MG63 (cell line): ENCODE data around the gene PPY. TPM values are rescaled to one million over a fixed set of nuclear protein-coding genes. Genes with fewer than 3 reads are reported as not detected.
A peak's percentile ranks its signal among the peaks of the same experiment; 100 is the strongest.

Experiments
- DNase-seq: peaks from one replicate; pipeline ENCODE4 v3.0.0-alpha.2; 2020
- H3K27me3 ChIP-seq: fragments of 250-450 bp; sonication (Bioruptor Pico); 2 replicates; pipeline ENCODE4 v1.5.1; 2020; ENCODE audit warnings: mild to moderate bottlenecking, moderate library complexity
- H3K36me3 ChIP-seq: fragments of 250-450 bp; sonication (Bioruptor Pico); 2 replicates; pipeline ENCODE4 v1.5.1; 2020; ENCODE audit warnings: mild to moderate bottlenecking, moderate library complexity
- H3K4me3 ChIP-seq: fragments of 250-450 bp; sonication (Bioruptor Pico); 2 replicates; pipeline ENCODE4 v1.5.1; 2020; ENCODE audit warnings: mild to moderate bottlenecking, moderate library complexity
- H3K9me3 ChIP-seq: fragments of 250-450 bp; sonication (Bioruptor Pico); 2 replicates; pipeline ENCODE4 v1.5.1; 2020; ENCODE audit warnings: mild to moderate bottlenecking, moderate library complexity
- total RNA-seq: library from RNA; depleted of rRNA; stranded (reverse); fragments of >200 nt; shearing (Covaris generic); gene quantifications from 2 replicates; pipeline ENCODE4 v1.2.3, GENCODE V29; 2014; ENCODE audit warnings: low replicate concordance; rRNA removed

Gene PPY
- not detected in 2 replicates for total RNA-seq

- DNase-seq = no peak
- H3K4me3 ChIP-seq = no peak within 1 kb of the TSS
- no peaks in the 10 kb centered on the region for H3K9me3 ChIP-seq
- no peaks in the 10 kb centered on the region for H3K36me3 ChIP-seq
- H3K27me3 ChIP-seq = 0 out of 2 replicates have a peak, but pooled peaks cover 3% of the 10 kb centered on the region
Observed at GRCh38 chr17:43942051-43942685, at the start of gene PPY. Gene PPY, minus strand, starts transcription at chr17:43942476. Its CDS starts 822 bp downstream, at chr17:43941654.

- no peaks in the 10 kb centered on the region for H3K9me3 ChIP-seq
- H3K27me3 ChIP-seq = peaks cover 7% of the 10 kb centered on the region
- no peak overlapping the region for H3K4me3 ChIP-seq
- H3K36me3 ChIP-seq = no peaks in the 10 kb centered on the region
- no peak for DNase-seq
Observed at GRCh38 chr17:43988301-43988700, 46.0 kb upstream of the PPY start.

- Histone ChIP-seq H3K36me3 (no peaks in the 10 kb centered on the region), H3K27me3 (peaks cover 11% of the 10 kb centered on the region), H3K4me3 (no peak overlapping the region), H3K9me3 (no peaks in the 10 kb centered on the region)
- no peak for DNase-seq
Observed at GRCh38 chr17:43987131-43988021, 45.1 kb upstream of the PPY start.

- Histone ChIP-seq H3K9me3 (no peaks in the 10 kb centered on the region), H3K4me3 (no peak overlapping the region), H3K27me3 (peaks cover 17% of the 10 kb centered on the region), H3K36me3 (no peaks in the 10 kb centered on the region)
- DNase-seq = no peak
Observed at GRCh38 chr17:43986225-43986981, 44.1 kb upstream of the PPY start.

GRCh38 chr17:43984521-43984920, 42.2 kb upstream of the PPY start:
- no peaks in the 10 kb centered on the region for H3K36me3 ChIP-seq
- no peak overlapping the region for H3K4me3 ChIP-seq
- H3K9me3 ChIP-seq = no peaks in the 10 kb centered on the region
- DNase-seq = no peak
- H3K27me3 ChIP-seq = peaks cover 17% of the 10 kb centered on the region

- H3K27me3 ChIP-seq = peaks cover 17% of the 10 kb centered on the region
- no peaks in the 10 kb centered on the region for H3K9me3 ChIP-seq
- H3K36me3 ChIP-seq = no peaks in the 10 kb centered on the region
- no peak for DNase-seq
- peak overlapping the region; percentile 26 for H3K4me3 ChIP-seq
Observed at GRCh38 chr17:43983515-43984411, 41.5 kb upstream of the PPY start.

- Histone ChIP-seq H3K27me3 (peaks cover 17% of the 10 kb centered on the region), H3K9me3 (no peaks in the 10 kb centered on the region), H3K4me3 (no peak overlapping the region), H3K36me3 (no peaks in the 10 kb centered on the region)
- no peak for DNase-seq
Observed at GRCh38 chr17:43983196-43983514, 40.9 kb upstream of the PPY start.

GRCh38 chr17:43982171-43982570, 39.9 kb upstream of the PPY start:
- peaks cover 17% of the 10 kb centered on the region for H3K27me3 ChIP-seq
- no peaks in the 10 kb centered on the region for H3K36me3 ChIP-seq
- H3K9me3 ChIP-seq = no peaks in the 10 kb centered on the region
- DNase-seq = no peak
- no peak overlapping the region for H3K4me3 ChIP-seq

GRCh38 chr17:43979671-43980070, 37.4 kb upstream of the PPY start:
- DNase-seq = no peak
- Histone ChIP-seq H3K36me3 (no peaks in the 10 kb centered on the region), H3K9me3 (no peaks in the 10 kb centered on the region), H3K4me3 (no peak overlapping the region), H3K27me3 (peaks cover 23% of the 10 kb centered on the region)

- Histone ChIP-seq H3K36me3 (no peaks in the 10 kb centered on the region), H3K9me3 (no peaks in the 10 kb centered on the region), H3K27me3 (peaks cover 23% of the 10 kb centered on the region), H3K4me3 (no peak overlapping the region)
- peak; percentile 41 for DNase-seq
Observed at GRCh38 chr17:43979011-43979410, 36.7 kb upstream of the PPY start.

- no peak for DNase-seq
Observed at GRCh38 chr17:43978078-43978477, 35.8 kb upstream of the PPY start.

GRCh38 chr17:43976963-43977837, 34.9 kb upstream of the PPY start:
- no peak overlapping the region for H3K4me3 ChIP-seq
- no peaks in the 10 kb centered on the region for H3K36me3 ChIP-seq
- H3K9me3 ChIP-seq = no peaks in the 10 kb centered on the region
- DNase-seq = no peak
- H3K27me3 ChIP-seq = peaks cover 16% of the 10 kb centered on the region

More at GRCh38 chr17:43978078-43978477, 35.8 kb upstream of the PPY start:
- Histone ChIP-seq H3K27me3 (peaks cover 18% of the 10 kb centered on the region), H3K4me3 (no peak overlapping the region), H3K36me3 (no peaks in the 10 kb centered on the region), H3K9me3 (no peaks in the 10 kb centered on the region)

- no peak for DNase-seq
- peaks cover 12% of the 10 kb centered on the region for H3K27me3 ChIP-seq
- H3K9me3 ChIP-seq = no peaks in the 10 kb centered on the region
- H3K36me3 ChIP-seq = no peaks in the 10 kb centered on the region
- H3K4me3 ChIP-seq = no peak overlapping the region
Observed at GRCh38 chr17:43975898-43976297, 33.6 kb upstream of the PPY start.

GRCh38 chr17:43974382-43975266, 32.3 kb upstream of the PPY start:
- Histone ChIP-seq H3K9me3 (no peaks in the 10 kb centered on the region), H3K4me3 (no peak overlapping the region), H3K36me3 (no peaks in the 10 kb centered on the region), H3K27me3 (peaks cover 13% of the 10 kb centered on the region)
- no peak for DNase-seq
